GM19372 (cell line): Measurements from ENCODE around the gene GNAO1.
"Not testable (repeated sequence)": the region's sequence is repeated elsewhere in the genome, so short reads cannot be mapped to it uniquely, and the experiment has no call there.

Experiments
- ATAC-seq: cut with Tn5 transposase; IDR thresholded peaks from one replicate; pipeline ENCODE4 v1.9.1; 2021; ENCODE audit warnings: mild to moderate bottlenecking, low read depth, moderate library complexity; ENCODE audit not compliant: unreplicated experiment

The GNAO1 gene

GRCh38 chr16:56373003-56373402, 181.7 kb downstream of the GNAO1 start:
- no peak for ATAC-seq

DNA sequence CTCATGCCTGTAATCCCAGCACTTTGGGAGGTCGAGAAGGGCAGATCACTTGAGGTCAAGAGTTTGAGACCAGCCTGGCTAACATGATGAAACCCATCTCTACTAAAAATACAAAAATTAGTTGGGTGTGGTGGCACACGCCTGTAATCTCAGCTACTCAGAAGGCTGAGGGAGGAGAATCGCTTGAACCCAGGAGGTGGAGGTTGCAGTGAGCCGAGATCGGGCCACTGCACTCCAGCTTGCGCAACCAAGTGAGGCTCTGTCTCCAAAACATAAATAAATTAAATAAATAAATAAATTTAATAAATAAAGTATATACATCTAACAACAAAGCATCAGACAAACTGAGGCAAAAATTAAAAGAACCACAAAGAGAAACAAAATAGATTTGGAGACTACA, 184.5 kb downstream of the GNAO1 start:
- not testable (repeated sequence) for ATAC-seq

GRCh38 chr16:56379044-56379443, 187.8 kb downstream of the GNAO1 start:
- not testable (repeated sequence) for ATAC-seq

- not testable (repeated sequence) for ATAC-seq
Measured at GRCh38 chr16:56380778-56381485, 189.6 kb downstream of the GNAO1 start.

- no peak for ATAC-seq
Measured at GRCh38 chr16:56382459-56382858, 191.2 kb downstream of the GNAO1 start.

GRCh38 chr16:56382901-56383355, 191.6 kb downstream of the GNAO1 start:
- no peak for ATAC-seq

DNA sequence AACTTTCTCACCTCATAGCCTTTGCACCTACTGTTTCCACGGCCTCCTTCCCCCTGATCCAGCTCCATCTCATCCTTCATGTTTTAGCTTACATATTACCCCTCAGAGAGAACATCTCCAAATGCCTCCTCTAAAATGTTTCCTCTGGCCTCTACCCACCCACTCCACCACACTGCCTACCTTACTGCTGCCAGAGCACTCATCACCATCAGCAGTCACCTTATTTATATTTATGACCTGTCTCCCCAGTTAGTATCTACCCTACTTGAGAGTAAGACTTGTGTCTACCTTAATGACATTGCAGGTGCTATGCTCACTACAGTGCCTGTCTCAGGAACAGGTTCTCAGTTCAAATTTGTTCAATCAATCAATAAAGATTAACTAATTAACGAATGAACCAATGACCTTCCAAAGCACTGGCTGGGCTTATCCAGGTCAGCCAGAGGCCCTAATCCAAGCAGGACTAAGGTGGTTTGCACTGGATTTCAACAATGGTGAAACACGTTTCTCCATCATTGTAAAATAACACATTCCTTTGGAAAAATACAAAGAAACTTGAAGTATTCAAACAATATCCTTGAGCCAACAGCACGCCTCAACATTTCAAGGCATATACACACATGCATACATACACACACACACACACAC, 192.9 kb downstream of the GNAO1 start:
- ATAC-seq: no peak

DNA sequence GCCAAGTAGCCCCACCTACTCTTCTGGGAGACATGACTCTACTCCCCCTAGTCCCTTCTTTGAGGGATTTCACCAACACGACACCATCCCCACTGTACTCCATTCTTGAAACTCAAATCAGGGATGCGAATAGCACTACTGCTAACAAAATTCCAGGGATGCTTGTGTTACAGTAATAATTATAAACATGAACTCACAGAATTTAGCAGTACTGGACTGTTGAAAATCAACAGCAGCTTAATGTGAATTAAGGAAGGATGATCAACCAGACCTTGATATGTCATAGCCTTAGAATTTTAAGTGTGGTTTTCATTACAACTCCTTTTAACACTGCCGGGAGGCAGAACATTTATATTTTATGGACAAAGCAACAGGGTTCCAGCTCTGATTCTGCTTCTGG, 196.1 kb downstream of the GNAO1 start:
- no peak for ATAC-seq

DNA sequence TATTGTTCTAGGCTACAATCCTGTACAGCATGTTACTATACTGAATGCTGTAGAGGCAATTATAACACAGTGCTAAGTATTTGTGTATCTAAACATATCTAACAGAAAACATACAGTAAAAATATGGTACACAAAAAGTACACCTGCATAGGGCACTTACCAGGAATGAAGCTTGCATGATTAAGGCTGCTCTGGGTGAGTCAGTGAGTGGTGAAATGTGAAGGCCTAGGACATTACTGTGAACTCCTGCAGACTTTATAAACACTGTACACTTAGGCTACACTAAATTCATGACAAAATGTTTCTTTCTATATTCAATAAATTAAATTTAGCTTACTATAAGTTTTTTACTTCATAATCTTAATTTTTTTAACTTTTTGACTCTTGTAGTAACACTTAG, 196.9 kb downstream of the GNAO1 start:
- ATAC-seq: no peak

GRCh38 chr16:56389554-56389953, 198.3 kb downstream of the GNAO1 start:
- no peak for ATAC-seq

GRCh38 chr16:56396724-56397123, 205.4 kb downstream of the GNAO1 start:
- ATAC-seq: not testable (repeated sequence)

- ATAC-seq: no peak
Measured at GRCh38 chr16:56399047-56399446, 207.8 kb downstream of the GNAO1 start.

DNA sequence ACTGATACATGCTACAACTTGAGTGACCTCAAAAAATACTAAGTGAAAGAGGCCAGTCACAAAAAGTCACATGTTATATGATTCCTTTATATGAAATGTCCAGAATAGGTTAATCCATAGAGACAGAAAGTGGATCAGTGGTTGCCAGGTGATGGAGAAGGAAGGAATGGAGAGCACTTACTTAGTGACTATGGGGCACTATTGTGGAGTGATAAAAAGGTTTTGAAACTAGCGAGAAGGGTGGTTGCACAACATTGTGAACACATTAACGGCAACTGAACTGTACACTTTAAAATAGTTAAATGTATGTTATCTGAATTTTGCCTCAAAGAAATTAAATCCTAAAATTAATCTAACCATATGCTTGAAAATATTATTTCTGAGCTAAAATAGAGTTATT, 208.2 kb downstream of the GNAO1 start:
- no peak for ATAC-seq

GRCh38 chr16:56400458-56400857, 209.2 kb downstream of the GNAO1 start:
- no peak for ATAC-seq

DNA sequence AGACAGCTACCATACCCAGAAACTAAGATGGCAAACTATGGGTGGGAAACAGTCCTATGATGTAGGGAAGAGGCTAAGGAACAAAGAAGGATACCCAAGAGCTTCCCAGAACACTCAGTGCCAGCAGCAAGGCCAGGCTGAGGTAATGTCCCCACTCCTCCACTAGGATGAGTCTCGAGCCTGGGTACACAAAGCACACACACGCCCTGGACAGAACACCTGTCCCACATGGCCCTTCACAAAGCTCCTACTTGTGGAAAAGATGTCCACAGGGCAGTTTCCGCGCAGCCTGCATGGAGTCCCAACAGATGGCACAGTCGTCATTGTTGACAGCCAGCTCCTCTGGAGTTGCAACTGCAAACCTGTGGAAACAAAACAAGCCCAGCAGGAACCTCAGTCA, 210.2 kb downstream of the GNAO1 start:
- no peak for ATAC-seq

- ATAC-seq: no peak
Measured at GRCh38 chr16:56405977-56406672, 214.8 kb downstream of the GNAO1 start.
